Neural cell (in vitro differentiated cells): ENCODE results near the gene ACSS2. TPM values are rescaled to one million over a fixed set of nuclear protein-coding genes. Genes with fewer than 3 reads are reported as not detected.

Experiments used
- H2AFZ ChIP-seq: fragments of 200-600, 300-800 bp; sonication (generic), shearing (Covaris generic); 2 replicates; pipeline ENCODE4 v1.6.0; 2014; ENCODE audit warnings: low read depth, mild to moderate bottlenecking, antibody characterized with exemption, low read length, moderate library complexity
- H3F3A ChIP-seq: fragments of 200-600 bp; shearing (Covaris generic); 2 replicates; pipeline ENCODE4 v1.6.1; 2016; ENCODE audit warnings: mild to moderate bottlenecking, moderate library complexity, mixed read lengths, antibody characterized with exemption, low read length; ENCODE audit not compliant: insufficient read depth, poor library complexity, severe bottlenecking
- H3K27ac ChIP-seq: fragments of 200-600, 300-800 bp; sonication (generic), shearing (Covaris generic); 2 replicates; pipeline ENCODE4 v1.5.1; 2014; ENCODE audit warnings: mild to moderate bottlenecking, low read length, moderate library complexity
- H3K27me3 ChIP-seq: fragments of 300-800, 200-600 bp; sonication (generic), shearing (Covaris generic); 2 replicates; pipeline ENCODE4 v1.6.0; 2014; ENCODE audit warnings: mild to moderate bottlenecking, low read depth, low read length, moderate library complexity; ENCODE audit not compliant: insufficient read depth
- H3K36me3 ChIP-seq: fragments of 300-800, 200-600 bp; sonication (generic), shearing (Covaris generic); 2 replicates; pipeline ENCODE4 v1.5.1; 2014; ENCODE audit warnings: mild to moderate bottlenecking, antibody characterized with exemption, low read length, moderate library complexity; ENCODE audit not compliant: insufficient read depth
- H3K4me2 ChIP-seq: fragments of 300-800, 200-600 bp; sonication (generic), shearing (Covaris generic); 2 replicates; pipeline ENCODE4 v1.6.0; 2014; ENCODE audit warnings: mild to moderate bottlenecking, low read length
- H3K4me3 ChIP-seq: fragments of 300-800, 200-600 bp; sonication (generic), shearing (Covaris generic); 2 replicates; pipeline ENCODE4 v1.5.1; 2014; ENCODE audit warnings: mild to moderate bottlenecking, low read length, moderate library complexity
- H3K79me2 ChIP-seq: fragments of 200-600 bp; shearing (Covaris generic); replicated peaks from 2 replicates; pipeline ENCODE4 v1.6.0; 2014; ENCODE audit warnings: mild to moderate bottlenecking, low read length, moderate library complexity; ENCODE audit not compliant: insufficient read depth
- H3K9ac ChIP-seq: fragments of 300-800, 200-600 bp; sonication (generic), shearing (Covaris generic); 2 replicates; pipeline ENCODE4 v1.6.1; 2016; ENCODE audit warnings: mild to moderate bottlenecking, low read length, mixed read lengths
- H3K9me2 ChIP-seq: fragments of 200-600 bp; shearing (Covaris generic); 2 replicates; pipeline ENCODE4 v1.6.1; 2016; ENCODE audit warnings: mild to moderate bottlenecking, low read length, mixed read lengths; ENCODE audit not compliant: insufficient read depth
- H3K9me3 ChIP-seq: fragments of 200-600, 300-800 bp; sonication (generic), shearing (Covaris generic); 2 replicates; pipeline ENCODE4 v1.6.1; 2016; ENCODE audit warnings: mild to moderate bottlenecking, mixed run types, low read length, moderate library complexity, mixed read lengths
- H4K20me1 ChIP-seq: fragments of 200-600 bp; shearing (Covaris generic); 2 replicates; pipeline ENCODE4 v1.6.1; 2016; ENCODE audit warnings: mild to moderate bottlenecking, mixed run types; ENCODE audit not compliant: insufficient read depth
- CTCF ChIP-seq: fragments of 450-650 bp; IDR thresholded peaks from 2 replicates; pipeline ENCODE4 v1.5.1; 2014; ENCODE audit warnings: antibody characterized with exemption, mild to moderate bottlenecking, moderate library complexity; ENCODE audit not compliant: poor library complexity, severe bottlenecking
- EP300 ChIP-seq: fragments of 450-650 bp; conservative IDR thresholded peaks from 2 replicates; pipeline ENCODE4 v1.6.1; 2014; ENCODE audit warnings: antibody characterized with exemption, mild to moderate bottlenecking, moderate library complexity; ENCODE audit not compliant: poor library complexity, severe bottlenecking
- EZH2 ChIP-seq: fragments of 200-600, 300-800 bp; shearing (Covaris generic), sonication (generic); IDR thresholded peaks from 2 replicates; pipeline ENCODE4 v1.6.1; 2014; ENCODE audit warnings: antibody characterized with exemption, low read length, borderline replicate concordance, mild to moderate bottlenecking; ENCODE audit not compliant: insufficient read depth, poor library complexity, severe bottlenecking
- MXI1 ChIP-seq: fragments of 450-650 bp; conservative IDR thresholded peaks from 2 replicates; pipeline ENCODE4 v1.6.1; 2014; ENCODE audit warnings: antibody characterized with exemption, mild to moderate bottlenecking; ENCODE audit not compliant: poor library complexity, severe bottlenecking
- POLR2AphosphoS5 ChIP-seq: IDR thresholded peaks from 2 replicates; pipeline ENCODE4 v1.6.1; 2012
- RAD21 ChIP-seq: fragments of 450-650 bp; conservative IDR thresholded peaks from 2 replicates; pipeline ENCODE4 v1.6.1; 2014; ENCODE audit warnings: antibody characterized with exemption, mild to moderate bottlenecking, moderate library complexity
- REST ChIP-seq: IDR thresholded peaks from 2 replicates; pipeline ENCODE4 v1.6.1; 2012; ENCODE audit warnings: borderline replicate concordance
- SMC3 ChIP-seq: fragments of 450-650 bp; conservative IDR thresholded peaks from 2 replicates; pipeline ENCODE4 v1.6.1; 2014; ENCODE audit warnings: antibody characterized with exemption, mild to moderate bottlenecking, moderate library complexity; ENCODE audit not compliant: poor library complexity
- TAF1 ChIP-seq: IDR thresholded peaks from 2 replicates; pipeline ENCODE4 v1.6.1; 2012; ENCODE audit warnings: low read depth
- polyA plus RNA-seq: library from polyadenylated mRNA; depleted of rRNA; stranded (reverse); fragments of >200 nt; gene quantifications from 2 replicates; pipeline ENCODE4 v1.2.3, GENCODE V29; 2014

Gene ACSS2
- polyA plus RNA-seq, 1 donor from 2014 or later, result 12.3 TPM

- H3K4me3 ChIP-seq, result no peak overlapping the region
- no peaks in the 10 kb centered on the region for H3F3A ChIP-seq
- no peaks in the 10 kb centered on the region for H3K9me2 ChIP-seq
- H3K27ac ChIP-seq, result no peak overlapping the region
- no peak for TF ChIP-seq POLR2AphosphoS5
- no peak for TF ChIP-seq TAF1
- no peak for TF ChIP-seq EZH2
- TF ChIP-seq REST, result no peak
- TF ChIP-seq MXI1, result no peak
- TF ChIP-seq SMC3, result no peak
- no peak for TF ChIP-seq RAD21
- TF ChIP-seq EP300, result no peak
- no peak for TF ChIP-seq CTCF
- no peaks in the 10 kb centered on the region for H3K27me3 ChIP-seq
- H3K4me2 ChIP-seq, result no peak overlapping the region
- H3K9me3 ChIP-seq, result no peaks in the 10 kb centered on the region
- H2AFZ ChIP-seq, result no peak overlapping the region
- no peaks in the 10 kb centered on the region for H3K79me2 ChIP-seq
- H3K9ac ChIP-seq, result no peak overlapping the region
- no peaks in the 10 kb centered on the region for H4K20me1 ChIP-seq
- no peaks in the 10 kb centered on the region for H3K36me3 ChIP-seq
Measured at GRCh38 chr20:34953960-34954359, 77.5 kb downstream of the ACSS2 start.

- peak overlapping the region; percentile 77 for H3K9ac ChIP-seq
- no peaks in the 10 kb centered on the region for H3K79me2 ChIP-seq
- peak overlapping the region; percentile 98 for H3K4me2 ChIP-seq
- H2AFZ ChIP-seq, result peak overlapping the region; percentile 81
- H3K36me3 ChIP-seq, result no peaks in the 10 kb centered on the region
- H4K20me1 ChIP-seq, result no peaks in the 10 kb centered on the region
- no peaks in the 10 kb centered on the region for H3K9me3 ChIP-seq
- H3K9me2 ChIP-seq, result no peaks in the 10 kb centered on the region
- no peaks in the 10 kb centered on the region for H3K27me3 ChIP-seq
- no peaks in the 10 kb centered on the region for H3F3A ChIP-seq
- H3K27ac ChIP-seq, result peak overlapping the region; percentile 80
- peak overlapping the region; percentile 89 for H3K4me3 ChIP-seq
- TF ChIP-seq EZH2, result no peak
Measured at GRCh38 chr20:34954904-34955230, 78.5 kb downstream of the ACSS2 start.
